IMR-90 (cell line): Measurements from ENCODE around the gene ITPKB. TPM values are rescaled to one million over a fixed set of nuclear protein-coding genes. Genes with fewer than 3 reads are reported as not detected.

Source experiments
- ATAC-seq: fragments of 200-7000 bp; cut with Tn5 transposase; 2 replicates; pipeline ENCODE4 v1.9.1; 2020; ENCODE audit warnings: low read depth, mild to moderate bottlenecking, moderate library complexity
- BruUV-seq: library from RNA; stranded (reverse); fragments of 400-500 nt; replicated peaks from 2 replicates; lab custom pipeline; 2021; lab: Mats Ljungman, UMichigan
- CTCF ChIA-PET: fragments of 300-600 bp; formaldehyde crosslinking; extraction: SDS; loops from one replicate; lab custom pipeline; 2021; ENCODE audit warnings: antibody characterized with exemption; lab: Yijun Ruan, JAX
- POLR2A ChIA-PET: fragments of 300-600 bp; sonication (Branson Sonifier 250); formaldehyde crosslinking; loops from one replicate; lab custom pipeline; 2022; ENCODE audit warnings: antibody characterized with exemption; ENCODE audit not compliant: unreplicated experiment; lab: Charles Lee
- DNase-seq: peaks from one replicate; pipeline ENCODE4 v3.0.0; 2013
- H2AFZ ChIP-seq: replicated peaks from 2 replicates; pipeline ENCODE3; 2013; ENCODE audit warnings: low read length, mild to moderate bottlenecking; ENCODE audit not compliant: poor library complexity
- H2AK5ac ChIP-seq: 2 replicates; pipeline ENCODE4 v1.6.1; 2013; ENCODE audit warnings: low read depth, low read length, inconsistent platforms
- H2AK9ac ChIP-seq: replicated peaks from 2 replicates; pipeline ENCODE3; 2013; ENCODE audit warnings: mild to moderate bottlenecking, low read depth, low read length, moderate library complexity; ENCODE audit not compliant: poor library complexity
- H2BK120ac ChIP-seq: 2 replicates; pipeline ENCODE4 v1.6.1; 2013; ENCODE audit warnings: low read depth, low read length, inconsistent platforms
- H2BK15ac ChIP-seq: 3 replicates; pipeline ENCODE4 v1.6.1; 2013; ENCODE audit warnings: low read depth, low read length, inconsistent platforms
- H2BK20ac ChIP-seq: 2 replicates; pipeline ENCODE4 v1.6.1; 2013; ENCODE audit warnings: low read depth, mild to moderate bottlenecking, inconsistent platforms, low read length, moderate library complexity
- H2BK5ac ChIP-seq: 2 replicates; pipeline ENCODE4 v1.6.1; 2013; ENCODE audit warnings: mild to moderate bottlenecking, low read depth, low read length, inconsistent platforms; ENCODE audit not compliant: poor library complexity, severe bottlenecking
- H3K14ac ChIP-seq: replicated peaks from 2 replicates; pipeline ENCODE4 v1.6.1; 2013; ENCODE audit warnings: low read depth, low read length, inconsistent platforms
- H3K18ac ChIP-seq: 2 replicates; pipeline ENCODE4 v1.6.1; 2013; ENCODE audit warnings: low read depth, low read length, control low read depth
- H3K23ac ChIP-seq: 2 replicates; pipeline ENCODE4 v1.6.1; 2013; ENCODE audit warnings: low read depth, low read length, inconsistent platforms
- H3K27ac ChIP-seq: 2 replicates; pipeline ENCODE4 v1.5.1; 2013; ENCODE audit warnings: mild to moderate bottlenecking, control low read depth, low read length; ENCODE audit not compliant: insufficient read depth
- H3K27me3 ChIP-seq: 2 replicates; pipeline ENCODE4 v1.6.1; 2013; ENCODE audit warnings: low read length; ENCODE audit not compliant: control insufficient read depth, insufficient read depth
- H3K36me3 ChIP-seq: 2 replicates; pipeline ENCODE4 v1.6.1; 2013; ENCODE audit warnings: low read length, mixed read lengths; ENCODE audit not compliant: control insufficient read depth, insufficient read depth
- H3K4ac ChIP-seq: 2 replicates; pipeline ENCODE4 v1.6.1; 2013; ENCODE audit warnings: low read depth, low read length, inconsistent platforms
- H3K4me1 ChIP-seq: 2 replicates; pipeline ENCODE4 v1.6.1; 2013; ENCODE audit warnings: low read length, mixed read lengths; ENCODE audit not compliant: control insufficient read depth, insufficient read depth
- H3K4me2 ChIP-seq: 2 replicates; pipeline ENCODE4 v1.6.1; 2013; ENCODE audit warnings: low read depth, mild to moderate bottlenecking, control low read depth, low read length, moderate library complexity
- H3K4me3 ChIP-seq: 2 replicates; pipeline ENCODE4 v1.5.1; 2013; ENCODE audit warnings: low read depth, mild to moderate bottlenecking, control low read depth, low read length, moderate library complexity; ENCODE audit not compliant: insufficient read depth
- H3K56ac ChIP-seq: 2 replicates; pipeline ENCODE4 v1.6.1; 2013; ENCODE audit warnings: low read length, inconsistent platforms; ENCODE audit not compliant: insufficient read depth; ENCODE audit errors: extremely low read depth
- H3K79me1 ChIP-seq, 2 experiments: 2 replicates each; pipeline ENCODE4 v1.6.1; 2013; ENCODE audit warnings: low read length in 2 of 2, inconsistent platforms in 1 of 2, low read depth in 1 of 2
- H3K9ac ChIP-seq: 2 replicates; pipeline ENCODE4 v1.6.1; 2013; ENCODE audit warnings: low read depth, low read length, control low read depth
- H3K9me1 ChIP-seq: 2 replicates; pipeline ENCODE4 v1.6.1; 2013; ENCODE audit warnings: low read length, inconsistent platforms; ENCODE audit not compliant: insufficient read depth
- H3K9me3 ChIP-seq: 2 replicates; pipeline ENCODE4 v1.6.1; 2013; ENCODE audit warnings: low read length; ENCODE audit not compliant: control insufficient read depth, insufficient read depth
- H4K20me1 ChIP-seq: 2 replicates; pipeline ENCODE4 v1.6.1; 2013; ENCODE audit warnings: low read length, inconsistent platforms; ENCODE audit not compliant: insufficient read depth
- H4K5ac ChIP-seq: 2 replicates; pipeline ENCODE4 v1.6.1; 2013; ENCODE audit warnings: mild to moderate bottlenecking, low read depth, low read length, control low read depth
- H4K8ac ChIP-seq, 2 experiments: 2 replicates each; pipeline ENCODE4 v1.6.1; 2013; ENCODE audit warnings: low read depth in 2 of 2, low read length in 2 of 2, control low read depth in 1 of 2, inconsistent platforms in 1 of 2
- H4K91ac ChIP-seq: 2 replicates; pipeline ENCODE4 v1.6.1; 2013; ENCODE audit warnings: low read depth, low read length, inconsistent platforms; ENCODE audit not compliant: insufficient read depth
- CEBPB ChIP-seq: IDR thresholded peaks from 2 replicates; pipeline ENCODE4 v1.6.1; 2012; ENCODE audit warnings: low read depth, low read length, improper control_type of control experiment
- MAFK ChIP-seq: IDR thresholded peaks from 2 replicates; pipeline ENCODE4 v1.6.1; 2012; ENCODE audit warnings: low read depth, low read length, improper control_type of control experiment
- MAZ ChIP-seq: IDR thresholded peaks from 2 replicates; pipeline ENCODE4 v1.6.1; 2012; ENCODE audit warnings: low read depth, mild to moderate bottlenecking, low read length, improper control_type of control experiment, moderate library complexity, borderline replicate concordance
- POLR2A ChIP-seq: IDR thresholded peaks from 2 replicates; pipeline ENCODE4 v1.6.1; 2012; ENCODE audit warnings: mild to moderate bottlenecking, low read depth, low read length
- RFX5 ChIP-seq: IDR thresholded peaks from 2 replicates; pipeline ENCODE4 v1.8.0; 2012; ENCODE audit warnings: low read depth, mild to moderate bottlenecking, low read length, moderate library complexity
- SMC3 ChIP-seq: fragments of 150-350 bp; IDR thresholded peaks from 2 replicates; pipeline ENCODE4 v1.6.1; 2016; ENCODE audit warnings: low read depth, mild to moderate bottlenecking, antibody characterized with exemption, low read length, moderate library complexity
- WGBS, 2 experiments: methylation state at CpG; one replicate each; pipeline versions ENCODE4 v1.1.5 to v1.1.7; 2013; ENCODE audit warnings: missing lambda C conversion rate in 2 of 2; ENCODE audit not compliant: insufficient read length in 1 of 2; ENCODE audit errors: extremely low coverage in 2 of 2; 5-methylcytosine and 5-hydroxymethylcytosine counted together
- dilution Hi-C: fragments of 300-500 bp; cut with HindIII; formaldehyde crosslinking; loops from one replicate; pipeline ENCODE4 v1.14.3; 2018; ENCODE audit warnings: low sequenced_read_pairs; ENCODE audit not compliant: unreplicated experiment
- in situ Hi-C: fragments of 300-500 bp; cut with MboI; formaldehyde crosslinking; loops from 3 replicates; pipeline ENCODE4 v1.14.3; 2019; ENCODE audit warnings: low sequenced_read_pairs, inconsistent platforms, mixed read lengths
- intact Hi-C: fragments of 100-400 bp; cut with micrococcal nuclease; formaldehyde crosslinking; loops from 2 replicates; pipeline ENCODE4 v1.10.0; 2022
- polyA plus RNA-seq, 3 experiments: library from polyadenylated mRNA; depleted of rRNA; stranded (reverse); fragments of >200 nt; gene quantifications; 2 replicates each; pipeline ENCODE4 v1.2.3, GENCODE V29; 2012; ENCODE audit warnings: low replicate concordance in 1 of 3
- total RNA-seq: library from RNA; depleted of rRNA; stranded (reverse); fragments of >200 nt; gene quantifications from 2 replicates; pipeline ENCODE4 v1.2.3, GENCODE V29; 2012
- TF ChIP-seq, protein P1 (sequence below): fragments of 150-350 bp; IDR thresholded peaks from 2 replicates; pipeline ENCODE4 v1.6.1; 2017; ENCODE audit warnings: mild to moderate bottlenecking, antibody characterized with exemption, low read length, low read depth

ITPKB gene
- total and polyA plus RNA-seq, 2 of the 4 experiments (the other 2 are of a cell fraction) = 0.72 to 1.4 TPM

GRCh38 chr1:226681652-226682493, 57.2 kb downstream of the ITPKB start:
- H3K56ac ChIP-seq = no peak overlapping the region
- no TSS peak for BruUV-seq
- no peak overlapping the region for H2BK20ac ChIP-seq

More at GRCh38 chr1:226681652-226682493, 57.2 kb downstream of the ITPKB start:
- dilution Hi-C loops (no loop called here), intact Hi-C loops (no loop called here), in situ Hi-C loops (no loop called here)
- Histone ChIP-seq H3K4me2 (no peak overlapping the region), H3K9me1 (peaks cover 8% of the 10 kb centered on the region; the same call in 1 of the 2 replicates), H3K79me1 (0 out of 4 replicates have a peak, but pooled peaks cover 0 to 3% of the 10 kb centered on the region in 2 experiments), H2AK5ac (no peak overlapping the region), H3K27ac (no peak overlapping the region), H3K4me3 (no peak overlapping the region), H4K5ac (no peak overlapping the region), H3K9ac (no peak overlapping the region), H4K20me1 (no peaks in the 10 kb centered on the region), H3K23ac (no peak overlapping the region), H3K27me3 (peaks cover 4% of the 10 kb centered on the region), H2BK120ac (no peak overlapping the region), H3K4me1 (peaks cover 15% of the 10 kb centered on the region), H3K18ac (no peak overlapping the region), H2BK15ac (no peak overlapping the region), H2AK9ac (no peak overlapping the region), H3K9me3 (no peaks in the 10 kb centered on the region), H2BK5ac (no peak overlapping the region), H3K36me3 (no peaks in the 10 kb centered on the region), H3K14ac (no peak overlapping the region), H4K91ac (no peak overlapping the region), H4K8ac (no peak overlapping the region), H3K4ac (no peak overlapping the region), H2AFZ (no peak overlapping the region)
- POLR2A ChIA-PET = no interaction called here
- 83% methylated on average over 1 of the region's 4 CpGs; no CpG with 5 or more reads in 1 of the 2 experiments for whole genome bisulfite sequencing, 2 experiments
- no peak for ATAC-seq
- CTCF ChIA-PET = no interaction called here
- DNase-seq = no peak
- TF ChIP-seq, protein P1, sequence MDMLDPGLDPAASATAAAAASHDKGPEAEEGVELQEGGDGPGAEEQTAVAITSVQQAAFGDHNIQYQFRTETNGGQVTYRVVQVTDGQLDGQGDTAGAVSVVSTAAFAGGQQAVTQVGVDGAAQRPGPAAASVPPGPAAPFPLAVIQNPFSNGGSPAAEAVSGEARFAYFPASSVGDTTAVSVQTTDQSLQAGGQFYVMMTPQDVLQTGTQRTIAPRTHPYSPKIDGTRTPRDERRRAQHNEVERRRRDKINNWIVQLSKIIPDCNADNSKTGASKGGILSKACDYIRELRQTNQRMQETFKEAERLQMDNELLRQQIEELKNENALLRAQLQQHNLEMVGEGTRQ = no peak
- TF ChIP-seq POLR2A (no peak), CEBPB (no peak), MAFK (no peak), RFX5 (no peak), MAZ (no peak), SMC3 (no peak)
